GM12878 (cell line): ENCODE measurements around the gene HSPA4.

Experiments used
- BCL3 ChIP-seq: IDR thresholded peaks from 2 replicates; pipeline ENCODE4 v1.6.1; 2011; ENCODE audit warnings: borderline replicate concordance, low read depth, mild to moderate bottlenecking, moderate library complexity, low read length; ENCODE audit not compliant: insufficient read depth, poor library complexity, severe bottlenecking
- HDGF ChIP-seq: fragments of 450-650 bp; IDR thresholded peaks from 2 replicates; pipeline ENCODE4 v1.6.1; 2016; ENCODE audit warnings: antibody characterized with exemption
- LARP7 ChIP-seq: fragments of 450-650 bp; IDR thresholded peaks from 2 replicates; pipeline ENCODE4 v1.6.1; 2017; ENCODE audit warnings: mild to moderate bottlenecking
- NBN ChIP-seq: fragments of 450-650 bp; IDR thresholded peaks from 2 replicates; pipeline ENCODE4 v1.6.1; 2016
- POLR2A ChIP-seq: IDR thresholded peaks from 2 replicates; pipeline ENCODE4 v1.6.1; 2011; ENCODE audit warnings: low read depth, mild to moderate bottlenecking, low read length
- REST ChIP-seq: IDR thresholded peaks from 2 replicates; pipeline ENCODE4 v1.6.1; 2012; ENCODE audit warnings: mild to moderate bottlenecking, low read depth, low read length
- SIN3A ChIP-seq: IDR thresholded peaks from 2 replicates; pipeline ENCODE4 v1.6.1; 2012; ENCODE audit warnings: low read depth, low read length, improper control_type of control experiment

DNA sequence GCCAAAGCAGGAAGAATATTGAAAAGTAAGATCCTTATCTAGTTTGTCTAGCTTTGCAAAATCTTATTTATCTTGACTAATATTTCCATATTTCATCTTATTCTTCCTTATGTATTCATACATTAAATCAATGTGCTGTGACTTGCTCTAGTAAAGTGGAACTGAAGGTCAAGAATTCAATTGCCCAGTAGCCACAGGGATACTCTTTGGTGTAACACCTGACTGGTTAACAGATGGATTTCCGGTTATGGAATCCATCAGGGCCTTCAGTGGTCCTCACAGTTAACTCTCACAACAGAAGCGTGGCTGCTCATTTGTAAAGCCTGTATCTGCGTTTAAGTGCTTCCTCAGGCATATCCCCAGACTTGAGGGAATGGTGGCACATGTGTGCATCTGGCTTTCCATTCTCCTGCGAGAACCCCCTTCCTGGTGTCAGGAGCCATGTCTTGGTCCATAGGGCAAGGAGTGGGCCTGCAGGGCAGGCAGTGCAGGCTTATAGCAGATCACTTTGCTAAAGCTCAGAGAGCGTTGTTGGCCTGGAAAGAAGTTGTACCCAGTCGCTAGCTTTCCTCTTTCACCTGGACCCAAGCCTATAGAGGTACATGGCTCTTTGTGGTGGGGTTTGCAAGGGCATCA, 99.2 kb downstream of the HSPA4 start:
- no peak for TF ChIP-seq SIN3A
- TF ChIP-seq LARP7 = no peak
- no peak for TF ChIP-seq REST
- TF ChIP-seq NBN = no peak
- TF ChIP-seq BCL3 = no peak
- TF ChIP-seq HDGF = no peak
- no peak for TF ChIP-seq POLR2A
